SK-N-SH (cell line): ENCODE data around the gene LHFPL6.

Experiments used
- CTCF ChIP-seq: fragments of 200-600 bp; sonication (generic); IDR thresholded peaks from 2 replicates; pipeline ENCODE4 v1.6.1; 2017; ENCODE audit warnings: antibody characterized with exemption, mild to moderate bottlenecking, moderate library complexity
- GABPA ChIP-seq: IDR thresholded peaks from 2 replicates; pipeline ENCODE4 v1.4.0; 2012; ENCODE audit warnings: low read depth, mild to moderate bottlenecking
- GATA2 ChIP-seq: sonication (generic); formaldehyde crosslinking; IDR thresholded peaks from 2 replicates; pipeline ENCODE4 v1.5.0; 2020; ENCODE audit warnings: mild to moderate bottlenecking, missing genetic modification reagents
- MEF2A ChIP-seq: IDR thresholded peaks from 2 replicates; pipeline ENCODE4 v1.4.0; 2012; ENCODE audit warnings: low read depth, borderline replicate concordance
- MXI1 ChIP-seq: IDR thresholded peaks from 2 replicates; pipeline ENCODE4 v1.6.1; 2012; ENCODE audit warnings: mild to moderate bottlenecking, low read depth, low read length, improper control_type of control experiment
- RAD21 ChIP-seq: IDR thresholded peaks from 2 replicates; pipeline ENCODE4 v1.6.1; 2012; ENCODE audit warnings: mild to moderate bottlenecking, low read length
- RFX5 ChIP-seq: IDR thresholded peaks from 2 replicates; pipeline ENCODE4 v1.6.1; 2012; ENCODE audit warnings: mild to moderate bottlenecking, improper control_type of control experiment, low read length
- TAF1 ChIP-seq: IDR thresholded peaks from 2 replicates; pipeline ENCODE4 v1.6.1; 2012; ENCODE audit warnings: low read depth, mild to moderate bottlenecking, low read length, moderate library complexity, borderline replicate concordance
- TEAD4 ChIP-seq: IDR thresholded peaks from 2 replicates; pipeline ENCODE4 v1.4.0; 2012; ENCODE audit warnings: mild to moderate bottlenecking, borderline replicate concordance; ENCODE audit not compliant: insufficient read depth
- TF ChIP-seq, protein P1 (sequence below): IDR thresholded peaks from 2 replicates; pipeline ENCODE4 v1.6.1; 2012; ENCODE audit warnings: mild to moderate bottlenecking, low read depth, low read length, moderate library complexity
- TF ChIP-seq, protein P2 (sequence below): IDR thresholded peaks from 2 replicates; pipeline ENCODE4 v1.4.0; 2012; ENCODE audit warnings: low read depth

DNA sequence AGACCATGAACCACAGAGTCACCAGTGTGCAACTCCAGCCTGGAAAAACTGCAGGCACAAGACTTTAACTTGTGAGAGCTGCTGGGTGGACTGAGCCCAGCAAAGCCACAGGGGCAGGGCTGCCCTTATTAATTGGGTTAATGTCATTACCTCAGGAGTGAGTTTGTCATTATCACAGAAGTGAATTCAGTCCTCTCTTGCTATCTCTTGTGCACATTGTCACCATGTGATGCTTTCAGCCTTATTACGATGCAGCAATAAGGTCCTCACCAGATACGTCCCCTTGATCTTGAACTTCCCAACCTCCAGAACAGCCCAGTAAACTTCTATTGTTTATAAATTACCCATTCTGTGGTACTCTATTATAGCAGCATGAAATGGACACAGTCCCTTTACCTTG, 158.1 kb downstream of the LHFPL6 start:
- TF ChIP-seq, protein P1, sequence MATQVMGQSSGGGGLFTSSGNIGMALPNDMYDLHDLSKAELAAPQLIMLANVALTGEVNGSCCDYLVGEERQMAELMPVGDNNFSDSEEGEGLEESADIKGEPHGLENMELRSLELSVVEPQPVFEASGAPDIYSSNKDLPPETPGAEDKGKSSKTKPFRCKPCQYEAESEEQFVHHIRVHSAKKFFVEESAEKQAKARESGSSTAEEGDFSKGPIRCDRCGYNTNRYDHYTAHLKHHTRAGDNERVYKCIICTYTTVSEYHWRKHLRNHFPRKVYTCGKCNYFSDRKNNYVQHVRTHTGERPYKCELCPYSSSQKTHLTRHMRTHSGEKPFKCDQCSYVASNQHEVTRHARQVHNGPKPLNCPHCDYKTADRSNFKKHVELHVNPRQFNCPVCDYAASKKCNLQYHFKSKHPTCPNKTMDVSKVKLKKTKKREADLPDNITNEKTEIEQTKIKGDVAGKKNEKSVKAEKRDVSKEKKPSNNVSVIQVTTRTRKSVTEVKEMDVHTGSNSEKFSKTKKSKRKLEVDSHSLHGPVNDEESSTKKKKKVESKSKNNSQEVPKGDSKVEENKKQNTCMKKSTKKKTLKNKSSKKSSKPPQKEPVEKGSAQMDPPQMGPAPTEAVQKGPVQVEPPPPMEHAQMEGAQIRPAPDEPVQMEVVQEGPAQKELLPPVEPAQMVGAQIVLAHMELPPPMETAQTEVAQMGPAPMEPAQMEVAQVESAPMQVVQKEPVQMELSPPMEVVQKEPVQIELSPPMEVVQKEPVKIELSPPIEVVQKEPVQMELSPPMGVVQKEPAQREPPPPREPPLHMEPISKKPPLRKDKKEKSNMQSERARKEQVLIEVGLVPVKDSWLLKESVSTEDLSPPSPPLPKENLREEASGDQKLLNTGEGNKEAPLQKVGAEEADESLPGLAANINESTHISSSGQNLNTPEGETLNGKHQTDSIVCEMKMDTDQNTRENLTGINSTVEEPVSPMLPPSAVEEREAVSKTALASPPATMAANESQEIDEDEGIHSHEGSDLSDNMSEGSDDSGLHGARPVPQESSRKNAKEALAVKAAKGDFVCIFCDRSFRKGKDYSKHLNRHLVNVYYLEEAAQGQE, result no peak
- TF ChIP-seq, protein P2, sequence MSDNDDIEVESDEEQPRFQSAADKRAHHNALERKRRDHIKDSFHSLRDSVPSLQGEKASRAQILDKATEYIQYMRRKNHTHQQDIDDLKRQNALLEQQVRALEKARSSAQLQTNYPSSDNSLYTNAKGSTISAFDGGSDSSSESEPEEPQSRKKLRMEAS, result no peak
- TF ChIP-seq TEAD4, result no peak
- no peak for TF ChIP-seq RAD21
- TF ChIP-seq GATA2, result no peak
- no peak for TF ChIP-seq CTCF
- no peak for TF ChIP-seq RFX5
- TF ChIP-seq MXI1, result no peak
- no peak for TF ChIP-seq TAF1
- TF ChIP-seq MEF2A, result no peak
- no peak for TF ChIP-seq GABPA
